GM10266 (cell line): ENCODE data around the gene ARPC1B.
"Not testable (repeated sequence)": the region's sequence is repeated elsewhere in the genome, so short reads cannot be mapped to it uniquely, and the experiment has no call there.

Experiments
- DNase-seq: peaks from one replicate; pipeline ENCODE4 v3.0.0; 2012; ENCODE audit errors: extremely low spot score
- TF ChIP-seq, protein P1 (sequence below): IDR thresholded peaks from 2 replicates; pipeline ENCODE4 v1.5.1; 2012; ENCODE audit warnings: mild to moderate bottlenecking, low read depth; ENCODE audit not compliant: control insufficient read depth, insufficient read depth; ENCODE audit errors: missing control alignments

The ARPC1B gene

DNA sequence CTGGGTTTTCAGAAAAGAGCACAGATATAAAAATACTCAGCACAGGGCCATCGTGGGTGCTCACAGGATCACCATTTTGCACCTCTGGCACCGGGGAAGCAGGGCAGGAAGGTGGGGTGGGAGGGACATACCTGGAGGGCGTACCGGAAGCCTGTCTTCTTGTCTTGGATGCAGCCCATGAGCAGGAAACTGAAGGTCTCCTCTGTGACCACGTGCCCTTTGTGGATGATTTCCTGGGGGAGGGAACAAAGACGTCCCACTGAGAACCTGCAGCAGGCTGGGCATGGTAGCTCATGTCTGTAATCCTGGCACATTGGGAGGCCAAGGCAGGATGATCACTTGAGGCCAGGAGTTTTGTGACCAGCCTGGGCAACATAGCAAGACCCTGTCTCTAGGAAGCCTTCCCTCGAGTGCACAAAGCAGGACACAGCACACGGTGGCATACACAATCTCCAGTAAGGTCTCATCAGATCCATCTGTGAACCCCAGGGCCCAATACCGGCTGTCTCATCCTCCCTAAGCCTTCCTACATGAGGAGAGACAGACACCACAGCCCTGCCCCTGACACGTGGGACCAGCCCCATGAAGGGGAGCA is 54.5 kb downstream of the ARPC1B start:
- no peak for DNase-seq
- TF ChIP-seq, protein P1, sequence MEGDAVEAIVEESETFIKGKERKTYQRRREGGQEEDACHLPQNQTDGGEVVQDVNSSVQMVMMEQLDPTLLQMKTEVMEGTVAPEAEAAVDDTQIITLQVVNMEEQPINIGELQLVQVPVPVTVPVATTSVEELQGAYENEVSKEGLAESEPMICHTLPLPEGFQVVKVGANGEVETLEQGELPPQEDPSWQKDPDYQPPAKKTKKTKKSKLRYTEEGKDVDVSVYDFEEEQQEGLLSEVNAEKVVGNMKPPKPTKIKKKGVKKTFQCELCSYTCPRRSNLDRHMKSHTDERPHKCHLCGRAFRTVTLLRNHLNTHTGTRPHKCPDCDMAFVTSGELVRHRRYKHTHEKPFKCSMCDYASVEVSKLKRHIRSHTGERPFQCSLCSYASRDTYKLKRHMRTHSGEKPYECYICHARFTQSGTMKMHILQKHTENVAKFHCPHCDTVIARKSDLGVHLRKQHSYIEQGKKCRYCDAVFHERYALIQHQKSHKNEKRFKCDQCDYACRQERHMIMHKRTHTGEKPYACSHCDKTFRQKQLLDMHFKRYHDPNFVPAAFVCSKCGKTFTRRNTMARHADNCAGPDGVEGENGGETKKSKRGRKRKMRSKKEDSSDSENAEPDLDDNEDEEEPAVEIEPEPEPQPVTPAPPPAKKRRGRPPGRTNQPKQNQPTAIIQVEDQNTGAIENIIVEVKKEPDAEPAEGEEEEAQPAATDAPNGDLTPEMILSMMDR = no peak

DNA sequence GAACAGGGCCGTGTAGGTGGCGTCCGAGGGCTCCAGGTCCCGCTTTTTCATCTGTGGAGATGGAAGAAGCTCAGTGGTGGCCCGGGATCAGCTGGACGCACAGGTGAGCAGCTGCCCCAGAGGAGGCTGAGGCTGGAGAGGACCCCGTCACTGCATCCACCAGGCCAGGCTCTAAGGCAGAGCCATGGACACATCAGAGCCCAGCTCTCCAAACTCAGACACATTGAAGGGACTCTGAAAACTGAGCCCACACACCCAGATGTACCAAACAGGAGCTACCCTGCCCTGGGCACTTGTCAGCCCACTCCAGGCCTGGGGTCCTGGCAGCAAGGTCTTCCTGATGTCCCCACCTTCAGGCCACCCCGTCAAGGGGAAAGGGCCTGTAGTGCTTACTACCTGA is 55.2 kb downstream of the ARPC1B start:
- DNase-seq = no peak
- TF ChIP-seq, protein P1 = no peak

DNA sequence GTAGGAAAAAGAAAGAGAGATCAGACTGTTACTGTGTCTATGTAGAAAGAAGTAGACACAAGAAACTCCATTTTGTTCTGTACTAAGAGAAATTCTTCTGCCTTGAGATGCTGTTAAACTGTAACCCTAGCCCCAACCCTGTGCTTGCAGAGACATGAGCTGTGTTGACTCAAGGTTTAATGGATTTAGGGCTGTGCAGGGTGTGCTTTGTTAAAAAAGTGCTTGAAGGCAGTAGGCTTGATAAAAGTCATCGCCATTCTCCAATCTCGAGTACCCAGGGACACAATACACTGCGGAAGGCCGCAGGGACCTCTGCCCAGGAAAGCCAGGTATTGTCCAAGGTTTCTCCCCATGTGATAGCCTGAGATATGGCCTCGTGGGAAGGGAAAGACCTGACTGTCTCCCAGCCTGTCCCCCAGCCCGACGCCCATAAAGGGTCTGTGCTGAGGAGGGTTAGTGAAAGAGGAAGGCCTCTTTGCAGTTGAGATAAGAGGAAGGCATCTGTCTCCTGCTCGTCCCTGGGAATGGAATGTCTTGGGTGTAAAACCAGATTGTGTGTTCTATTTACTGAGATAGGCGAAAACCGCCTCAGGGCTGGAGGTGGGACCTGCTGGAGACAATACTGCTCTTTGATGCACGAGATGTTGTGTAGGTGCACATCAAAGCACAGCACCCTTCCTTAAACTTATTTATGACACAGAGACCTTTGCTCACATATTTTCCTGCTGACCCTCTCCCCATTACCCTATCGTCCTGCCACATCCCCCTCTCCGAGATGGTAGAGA is 57.4 kb downstream of the ARPC1B start:
- not testable (repeated sequence) for DNase-seq

DNA sequence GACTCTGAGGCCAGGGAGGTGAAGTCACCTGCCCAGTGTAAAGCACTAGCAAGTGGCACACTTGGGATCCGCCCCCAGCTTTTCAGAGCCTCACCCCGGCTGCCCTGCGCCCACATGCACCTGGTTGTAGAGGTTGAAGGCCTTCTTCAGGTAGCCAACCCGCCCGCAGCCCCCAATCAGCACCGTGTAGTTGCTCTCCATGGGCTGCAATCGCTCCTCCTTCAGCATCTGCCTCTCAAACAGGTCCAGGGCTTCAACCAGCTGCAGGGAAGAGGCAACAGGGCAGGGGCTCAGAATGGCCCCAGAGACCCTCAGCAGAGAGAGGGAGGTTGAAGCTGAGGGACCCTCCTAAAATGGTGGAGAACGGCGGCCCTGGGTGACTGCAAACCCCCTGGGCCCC is 58.6 kb downstream of the ARPC1B start:
- TF ChIP-seq, protein P1 = no peak
- no peak for DNase-seq

DNA sequence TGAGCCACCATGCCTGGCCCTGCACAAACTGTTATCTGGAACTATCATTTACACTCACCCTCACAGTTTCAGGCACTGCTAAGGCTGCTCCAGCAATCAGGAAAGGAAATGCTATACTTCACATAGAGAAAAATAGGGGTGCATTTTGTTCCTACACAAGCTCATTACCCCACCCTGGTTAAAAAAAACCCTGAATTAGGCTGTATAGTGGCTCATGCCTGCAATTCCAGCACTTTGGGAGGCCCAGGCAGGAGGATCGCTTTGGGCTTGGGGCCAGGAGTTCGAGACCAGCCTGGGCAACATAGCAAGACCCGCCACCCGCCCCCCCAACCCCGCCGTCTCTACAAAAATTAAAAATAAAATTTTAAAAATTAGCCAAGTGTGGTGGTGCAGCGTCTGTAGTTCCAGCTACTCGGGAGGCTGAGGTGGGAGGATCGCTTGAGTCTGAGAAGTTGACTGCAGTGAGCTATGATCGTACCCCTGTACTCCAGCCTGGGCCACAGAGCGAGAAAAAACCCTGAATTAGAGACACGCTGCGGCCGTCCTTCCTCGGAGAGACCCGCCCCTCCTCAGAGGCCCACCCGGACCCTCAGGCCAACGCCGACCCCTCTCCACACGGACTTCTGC is 63.5 kb downstream of the ARPC1B start:
- DNase-seq = no peak
- TF ChIP-seq, protein P1 = no peak

DNA sequence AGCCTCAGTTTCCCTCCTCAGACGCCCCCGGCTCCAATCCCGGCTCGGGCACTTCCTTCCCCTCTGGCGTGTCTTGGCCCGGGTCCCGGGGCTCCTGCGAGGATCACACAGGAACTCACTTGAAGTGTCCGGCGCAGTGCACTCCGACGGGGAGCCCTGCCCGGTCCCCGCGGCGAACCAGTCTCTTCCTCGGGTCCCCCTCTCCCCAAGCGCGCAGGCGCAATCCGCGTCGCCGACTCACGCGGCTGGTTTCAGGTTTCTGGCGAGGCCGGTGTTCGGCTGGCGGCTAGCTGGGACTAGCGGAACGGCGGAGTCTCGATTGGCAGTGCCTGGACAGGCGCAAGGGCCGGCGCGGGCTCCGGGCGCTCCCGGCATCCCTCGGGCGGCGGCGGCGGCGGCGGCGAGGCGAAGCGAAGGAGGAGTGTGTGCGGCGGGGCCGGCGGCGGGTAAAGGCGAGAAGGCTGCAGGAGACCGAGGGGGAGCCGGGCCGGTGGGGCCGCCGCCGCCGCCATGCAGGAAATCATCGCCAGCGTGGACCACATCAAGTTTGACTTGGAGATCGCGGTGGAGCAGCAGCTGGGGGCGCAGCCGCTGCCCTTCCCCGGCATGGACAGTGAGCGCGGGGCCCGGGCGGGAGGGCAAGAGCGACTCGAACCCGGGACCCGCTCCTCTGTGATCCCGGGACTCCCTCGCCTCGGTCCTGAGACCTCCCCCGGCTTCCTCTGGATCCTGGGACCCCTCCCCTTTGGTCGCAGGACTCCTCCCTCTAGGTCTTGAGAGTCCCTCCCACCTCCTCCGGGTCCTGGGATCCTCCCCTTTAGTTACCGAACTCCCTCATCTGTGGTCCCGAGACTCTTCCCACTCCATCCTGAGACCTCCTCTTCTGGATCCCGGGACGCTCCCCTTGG is 64.3 kb downstream of the ARPC1B start, which contains the start of the genes CPSF4 and PTCD1:
Gene CPSF4 (plus strand): TSS at position 371 of the 908 bp plus-strand sequence. CDS start 140 bp downstream, at position 511.
Gene PTCD1 (minus strand): TSS at position 226 of the 908 bp plus-strand sequence. CDS start 3,556 bp downstream, outside the sequence.
- peak; percentile 98 for DNase-seq
- TF ChIP-seq, protein P1 = no peak

DNA sequence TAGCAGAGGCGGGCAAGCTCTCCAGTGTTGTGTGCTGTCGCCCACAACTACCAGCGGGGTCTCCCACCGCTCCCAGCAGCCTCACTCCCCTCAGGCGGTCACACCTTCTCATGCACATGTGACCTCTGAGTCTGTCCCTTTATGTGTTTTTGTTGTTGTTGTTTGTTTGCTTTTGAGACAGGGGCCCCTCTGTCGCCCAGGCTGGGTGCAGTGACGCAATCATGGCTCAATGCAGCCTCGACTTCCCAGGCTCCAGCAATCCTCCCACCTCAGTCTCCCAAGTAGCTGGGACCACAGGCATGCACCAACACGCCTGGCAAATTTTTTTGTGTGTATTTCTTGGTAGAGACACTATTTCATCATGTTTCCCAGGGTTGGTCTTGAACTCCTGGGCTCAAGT is 65.7 kb downstream of the ARPC1B start:
- TF ChIP-seq, protein P1 = no peak
- DNase-seq = no peak
